BE2C (cell line): Measurements from ENCODE around the gene CCDC12.

Source experiments
- DNase-seq: peaks from one replicate; pipeline ENCODE4 v3.0.0-alpha.2; 2020
- H3K27me3 ChIP-seq: fragments of 250-450 bp; sonication (Bioruptor Pico); 2 replicates; pipeline ENCODE4 v1.5.1; 2020; ENCODE audit warnings: mild to moderate bottlenecking
- H3K36me3 ChIP-seq: fragments of 250-450 bp; sonication (Bioruptor Pico); 2 replicates; pipeline ENCODE4 v1.5.1; 2020; ENCODE audit warnings: mild to moderate bottlenecking
- H3K4me1 ChIP-seq: fragments of 250-450 bp; sonication (Bioruptor Pico); 2 replicates; pipeline ENCODE4 v1.5.1; 2020
- H3K4me3 ChIP-seq: 2 replicates; pipeline ENCODE4 v1.5.1; 2011; ENCODE audit warnings: low read depth, low read length
- H3K9me3 ChIP-seq: fragments of 250-450 bp; sonication (Bioruptor Pico); 2 replicates; pipeline ENCODE4 v1.5.1; 2020
- TF ChIP-seq, protein P1 (sequence below): IDR thresholded peaks from 2 replicates; pipeline ENCODE4 v1.5.1; 2012; ENCODE audit warnings: mild to moderate bottlenecking, low read depth, low read length

Gene CCDC12

GRCh38 chr3:47017504-47018268, 41.1 kb upstream of the CCDC12 start:
- H3K36me3 ChIP-seq, result peaks cover 4% of the 10 kb centered on the region; the same call in 1 of the 2 replicates
- TF ChIP-seq, protein P1, sequence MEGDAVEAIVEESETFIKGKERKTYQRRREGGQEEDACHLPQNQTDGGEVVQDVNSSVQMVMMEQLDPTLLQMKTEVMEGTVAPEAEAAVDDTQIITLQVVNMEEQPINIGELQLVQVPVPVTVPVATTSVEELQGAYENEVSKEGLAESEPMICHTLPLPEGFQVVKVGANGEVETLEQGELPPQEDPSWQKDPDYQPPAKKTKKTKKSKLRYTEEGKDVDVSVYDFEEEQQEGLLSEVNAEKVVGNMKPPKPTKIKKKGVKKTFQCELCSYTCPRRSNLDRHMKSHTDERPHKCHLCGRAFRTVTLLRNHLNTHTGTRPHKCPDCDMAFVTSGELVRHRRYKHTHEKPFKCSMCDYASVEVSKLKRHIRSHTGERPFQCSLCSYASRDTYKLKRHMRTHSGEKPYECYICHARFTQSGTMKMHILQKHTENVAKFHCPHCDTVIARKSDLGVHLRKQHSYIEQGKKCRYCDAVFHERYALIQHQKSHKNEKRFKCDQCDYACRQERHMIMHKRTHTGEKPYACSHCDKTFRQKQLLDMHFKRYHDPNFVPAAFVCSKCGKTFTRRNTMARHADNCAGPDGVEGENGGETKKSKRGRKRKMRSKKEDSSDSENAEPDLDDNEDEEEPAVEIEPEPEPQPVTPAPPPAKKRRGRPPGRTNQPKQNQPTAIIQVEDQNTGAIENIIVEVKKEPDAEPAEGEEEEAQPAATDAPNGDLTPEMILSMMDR, result no peak
- H3K4me3 ChIP-seq, result no peak overlapping the region
- DNase-seq, result no peak
- no peaks in the 10 kb centered on the region for H3K4me1 ChIP-seq
- no peaks in the 10 kb centered on the region for H3K27me3 ChIP-seq
- H3K9me3 ChIP-seq, result no peaks in the 10 kb centered on the region

GRCh38 chr3:47016934-47017435, 40.4 kb upstream of the CCDC12 start:
- Histone ChIP-seq H3K4me1 (no peaks in the 10 kb centered on the region), H3K36me3 (peaks cover 4% of the 10 kb centered on the region; the same call in 1 of the 2 replicates), H3K4me3 (no peak overlapping the region), H3K27me3 (no peaks in the 10 kb centered on the region), H3K9me3 (no peaks in the 10 kb centered on the region)
- TF ChIP-seq, protein P1, result no peak
- DNase-seq, result no peak

GRCh38 chr3:47016086-47016933, 39.8 kb upstream of the CCDC12 start:
- TF ChIP-seq, protein P1, result no peak
- Histone ChIP-seq H3K4me3 (no peak overlapping the region), H3K4me1 (no peaks in the 10 kb centered on the region), H3K36me3 (peaks cover 4% of the 10 kb centered on the region; the same call in 1 of the 2 replicates), H3K27me3 (no peaks in the 10 kb centered on the region), H3K9me3 (no peaks in the 10 kb centered on the region)
- no peak for DNase-seq

DNA sequence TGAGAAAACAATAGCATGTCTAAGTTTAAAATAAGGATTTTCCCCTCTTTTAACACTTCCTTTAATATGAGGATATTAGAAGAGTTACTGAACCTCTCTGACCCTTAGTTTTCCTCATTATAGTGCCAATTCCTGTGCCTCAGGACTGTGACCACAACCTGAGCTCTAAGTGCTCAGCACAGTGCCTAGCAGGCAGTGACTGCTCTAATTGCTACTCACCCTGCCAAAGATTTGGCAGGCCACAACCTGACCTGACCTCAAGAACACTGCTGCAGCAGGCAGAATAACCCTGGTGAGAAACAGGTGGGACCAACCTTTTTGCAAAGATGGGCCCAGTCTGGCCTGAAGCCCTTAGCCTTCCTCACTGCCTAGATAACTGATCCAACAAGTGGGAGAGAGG, 38.6 kb upstream of the CCDC12 start:
- DNase-seq, result no peak
- TF ChIP-seq, protein P1, result no peak
- Histone ChIP-seq H3K27me3 (no peaks in the 10 kb centered on the region), H3K4me3 (no peak overlapping the region), H3K36me3 (peaks cover 4% of the 10 kb centered on the region; the same call in 1 of the 2 replicates), H3K9me3 (no peaks in the 10 kb centered on the region), H3K4me1 (no peaks in the 10 kb centered on the region)

- TF ChIP-seq, protein P1, result no peak
- Histone ChIP-seq H3K4me1 (no peaks in the 10 kb centered on the region), H3K27me3 (no peaks in the 10 kb centered on the region), H3K9me3 (no peaks in the 10 kb centered on the region), H3K36me3 (peaks cover under 1% of the 10 kb centered on the region; the same call in 1 of the 2 replicates), H3K4me3 (no peak overlapping the region)
- DNase-seq, result no peak
These were observed 37.5 kb upstream of the CCDC12 start for GRCh38 chr3:47014036-47014435.
